GM23338 (cell line): ENCODE data around the gene TIMM44. TPM values are rescaled to one million over a fixed set of nuclear protein-coding genes. Genes with fewer than 3 reads are reported as not detected.

ENCODE experiments used
- ATAC-seq: fragments of 200-7000 bp; cut with Tn5 transposase; 3 replicates; pipeline ENCODE4 v1.9.1; 2020
- DNase-seq: peaks from one replicate; pipeline ENCODE4 v3.0.0-alpha.2; 2015; ENCODE audit warnings: low spot score
- H2AFZ ChIP-seq: fragments of 200-600 bp; sonication (generic); 2 replicates; pipeline ENCODE4 v1.8.0; 2016; ENCODE audit warnings: antibody characterized with exemption, mild to moderate bottlenecking, moderate library complexity
- H3F3A ChIP-seq: fragments of 200-600 bp; sonication (generic); replicated peaks from 2 replicates; pipeline ENCODE4 v1.8.0; 2017; ENCODE audit warnings: antibody characterized with exemption, mixed run types, low read depth
- H3K27ac ChIP-seq: fragments of 200-600 bp; sonication (generic); 2 replicates; pipeline ENCODE4 v1.6.1; 2016; ENCODE audit warnings: low read depth
- H3K27me3 ChIP-seq: fragments of 200-600 bp; sonication (generic); 2 replicates; pipeline ENCODE4 v1.8.0; 2016; ENCODE audit warnings: mild to moderate bottlenecking, mixed run types, moderate library complexity; ENCODE audit not compliant: insufficient read depth
- H3K36me3 ChIP-seq: fragments of 200-600 bp; sonication (generic); 2 replicates; pipeline ENCODE4 v1.8.0; 2016; ENCODE audit warnings: mild to moderate bottlenecking; ENCODE audit not compliant: insufficient read depth
- H3K4me1 ChIP-seq: fragments of 200-600 bp; sonication (generic); 2 replicates; pipeline ENCODE4 v1.8.0; 2016; ENCODE audit warnings: mild to moderate bottlenecking, moderate library complexity; ENCODE audit not compliant: insufficient read depth
- H3K4me2 ChIP-seq: fragments of 200-600 bp; sonication (generic); 2 replicates; pipeline ENCODE4 v1.7.1; 2017; ENCODE audit warnings: mixed run types
- H3K4me3 ChIP-seq: fragments of 200-600 bp; sonication (generic); 2 replicates; pipeline ENCODE4 v1.6.1; 2016; ENCODE audit warnings: mixed run types
- H3K79me2 ChIP-seq: fragments of 200-600 bp; sonication (generic); replicated peaks from 2 replicates; pipeline ENCODE4 v1.8.0; 2017; ENCODE audit warnings: mild to moderate bottlenecking; ENCODE audit not compliant: insufficient read depth
- H3K9me2 ChIP-seq: fragments of 200-600 bp; sonication (generic); 2 replicates; pipeline ENCODE4 v1.8.0; 2017; ENCODE audit not compliant: insufficient read depth
- H4K20me1 ChIP-seq: fragments of 200-600 bp; sonication (generic); replicated peaks from 2 replicates; pipeline ENCODE4 v1.8.0; 2017; ENCODE audit warnings: mild to moderate bottlenecking; ENCODE audit not compliant: insufficient read depth
- H3K27ac Mint-ChIP-seq: 2 replicates; pipeline ENCODE4 v1.8.0; 2020; ENCODE audit warnings: inconsistent platforms, mild to moderate bottlenecking, moderate library complexity, mixed read lengths
- H3K27me3 Mint-ChIP-seq: 3 replicates; pipeline ENCODE4 v1.8.0; 2022; ENCODE audit warnings: low read depth, mild to moderate bottlenecking, moderate library complexity, mixed read lengths, inconsistent platforms; ENCODE audit not compliant: insufficient read depth, poor library complexity
- H3K36me3 Mint-ChIP-seq: 3 replicates; pipeline ENCODE4 v1.8.0; 2021; ENCODE audit warnings: low read depth, mild to moderate bottlenecking, inconsistent platforms, moderate library complexity, mixed read lengths
- H3K4me1 Mint-ChIP-seq: 3 replicates; pipeline ENCODE4 v1.8.0; 2020; ENCODE audit warnings: mild to moderate bottlenecking, inconsistent platforms, mixed read lengths
- H3K4me3 Mint-ChIP-seq: 3 replicates; pipeline ENCODE4 v1.8.0; 2021; ENCODE audit warnings: moderate library complexity, mild to moderate bottlenecking, inconsistent platforms, mixed read lengths
- H3K9me3 Mint-ChIP-seq: 3 replicates; pipeline ENCODE4 v1.8.0; 2020; ENCODE audit warnings: moderate library complexity, mild to moderate bottlenecking, inconsistent platforms, mixed read lengths
- CREB1 ChIP-seq: fragments of 250-450 bp; sonication (Bioruptor Pico); IDR thresholded peaks from 2 replicates; pipeline ENCODE4 v1.5.0; 2020; ENCODE audit warnings: low read depth, mild to moderate bottlenecking, moderate library complexity
- CTCF ChIP-seq, 2 experiments: fragments of 200-600 bp in 1 of 2; sonication (generic) in 1 of 2; conservative IDR thresholded peaks; 2 replicates each; pipeline versions ENCODE4 v1.5.1 to v1.6.1; 2016 to 2017; ENCODE audit warnings: antibody characterized with exemption in 2 of 2, low read depth in 2 of 2, mild to moderate bottlenecking in 2 of 2, moderate library complexity in 1 of 2
- ETS1 ChIP-seq: IDR thresholded peaks from 2 replicates; pipeline ENCODE4 v1.6.1; 2016; ENCODE audit warnings: antibody characterized with exemption
- EZH2 ChIP-seq: fragments of 200-600 bp; sonication (generic); IDR thresholded peaks from one replicate; pipeline ENCODE4 v1.8.0; 2017; ENCODE audit warnings: antibody characterized with exemption, mild to moderate bottlenecking, low read depth; ENCODE audit not compliant: unreplicated experiment
- JUNB ChIP-seq: IDR thresholded peaks from one replicate; pipeline ENCODE4 v1.6.1; 2016; ENCODE audit warnings: antibody characterized with exemption; ENCODE audit not compliant: unreplicated experiment
- NANOG ChIP-seq: IDR thresholded peaks from 2 replicates; pipeline ENCODE4 v1.6.1; 2016; ENCODE audit warnings: antibody characterized with exemption, borderline replicate concordance
- POLR2AphosphoS5 ChIP-seq: IDR thresholded peaks from 2 replicates; pipeline ENCODE4 v1.6.1; 2016; ENCODE audit warnings: antibody characterized with exemption, low read depth
- REST ChIP-seq: IDR thresholded peaks from one replicate; pipeline ENCODE4 v1.6.1; 2018; ENCODE audit warnings: antibody characterized with exemption; ENCODE audit not compliant: unreplicated experiment
- ZNF331 ChIP-seq: fragments of 250-450 bp; sonication (Bioruptor Pico); IDR thresholded peaks from 2 replicates; pipeline ENCODE4 v1.5.0; 2020; ENCODE audit warnings: low read depth, mild to moderate bottlenecking, moderate library complexity
- polyA plus RNA-seq: library from polyadenylated mRNA; unstranded; fragments of >200 nt; fragmentation: Nextera tagmentation; extraction: Ambion mirVana; gene quantifications from 2 replicates; pipeline ENCODE4 v1.2.1, GENCODE V29; 2016
- total RNA-seq: library from RNA; depleted of rRNA; stranded (reverse); fragments of >200 nt; shearing (Covaris generic); gene quantifications from 2 replicates; pipeline ENCODE4 v1.2.3, GENCODE V29; 2014
- TF ChIP-seq, protein P1 (sequence below): fragments of 250-450 bp; sonication (Bioruptor Pico); IDR thresholded peaks from 2 replicates; pipeline ENCODE4 v1.5.0; 2020; ENCODE audit warnings: mild to moderate bottlenecking, moderate library complexity

The TIMM44 gene
- total and polyA plus RNA-seq, 2 experiments from 2014 or later, result 125 to 128 TPM

DNA sequence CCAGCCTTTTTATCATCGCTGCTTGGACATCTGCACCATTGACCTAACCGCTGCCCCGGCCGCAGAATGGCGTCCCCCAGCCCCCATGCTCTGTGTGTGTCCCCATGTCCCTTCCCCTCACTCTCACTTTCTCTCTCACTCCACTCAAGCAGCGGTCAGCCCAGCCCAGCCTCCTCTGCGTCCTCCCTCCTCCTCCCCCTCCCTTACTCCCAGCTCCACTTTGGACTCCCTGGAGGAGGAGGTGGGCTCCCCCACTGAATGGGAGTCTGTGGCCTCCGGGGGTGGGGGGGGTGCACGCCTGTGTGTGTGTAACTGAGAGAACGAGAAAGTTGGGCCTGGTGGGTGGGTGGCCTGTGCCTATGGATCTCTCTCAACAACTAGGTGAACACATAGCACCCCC lies 37.6 kb downstream of the TIMM44 start (continued):
- TF ChIP-seq REST (no peak), JUNB (no peak), ETS1 (no peak), CTCF (conservative IDR thresholded peaks at IDR 0.05; ENCODE audit: low read depth in 2 of 2) (no peak), ZNF331 (no peak), POLR2AphosphoS5 (no peak), NANOG (no peak)

- Histone ChIP-seq H2AFZ (no peak overlapping the region), H3F3A (peaks cover 8% of the 10 kb centered on the region; the same call in 1 of the 2 replicates), H3K9me2 (no peaks in the 10 kb centered on the region), H4K20me1 (no peaks in the 10 kb centered on the region; the same call in 1 of the 2 replicates), H3K36me3 (no peaks in the 10 kb centered on the region; the same call in 1 of the 2 replicates), H3K4me2 (no peak overlapping the region), H3K79me2 (peaks cover 32% of the 10 kb centered on the region), H3K4me1 (peaks cover 11% of the 10 kb centered on the region), H3K4me3 (no peak overlapping the region; the same call in 1 of the 2 replicates), H3K27ac (no peak overlapping the region), H3K27me3 (no peaks in the 10 kb centered on the region)
- DNase-seq (no peak), ATAC-seq (no peak)
- Mint-ChIP-seq H3K4me3 (peak overlapping the region; percentile 77), H3K36me3 (peaks cover 8% of the 10 kb centered on the region; the same call in 1 of the 3 replicates), H3K9me3 (peaks cover 6% of the 10 kb centered on the region; the same call in 1 of the 3 replicates), H3K4me1 (peaks cover 19% of the 10 kb centered on the region), H3K27ac (peak overlapping the region; percentile 18; the same call in 1 of the 2 replicates), H3K27me3 (peaks cover 29% of the 10 kb centered on the region)
- TF ChIP-seq CREB1, result no peak
- no peak for TF ChIP-seq ZNF331
- TF ChIP-seq CTCF (conservative IDR thresholded peaks at IDR 0.05; ENCODE audit: low read depth in 2 of 2), result no peak
- TF ChIP-seq, protein P1, sequence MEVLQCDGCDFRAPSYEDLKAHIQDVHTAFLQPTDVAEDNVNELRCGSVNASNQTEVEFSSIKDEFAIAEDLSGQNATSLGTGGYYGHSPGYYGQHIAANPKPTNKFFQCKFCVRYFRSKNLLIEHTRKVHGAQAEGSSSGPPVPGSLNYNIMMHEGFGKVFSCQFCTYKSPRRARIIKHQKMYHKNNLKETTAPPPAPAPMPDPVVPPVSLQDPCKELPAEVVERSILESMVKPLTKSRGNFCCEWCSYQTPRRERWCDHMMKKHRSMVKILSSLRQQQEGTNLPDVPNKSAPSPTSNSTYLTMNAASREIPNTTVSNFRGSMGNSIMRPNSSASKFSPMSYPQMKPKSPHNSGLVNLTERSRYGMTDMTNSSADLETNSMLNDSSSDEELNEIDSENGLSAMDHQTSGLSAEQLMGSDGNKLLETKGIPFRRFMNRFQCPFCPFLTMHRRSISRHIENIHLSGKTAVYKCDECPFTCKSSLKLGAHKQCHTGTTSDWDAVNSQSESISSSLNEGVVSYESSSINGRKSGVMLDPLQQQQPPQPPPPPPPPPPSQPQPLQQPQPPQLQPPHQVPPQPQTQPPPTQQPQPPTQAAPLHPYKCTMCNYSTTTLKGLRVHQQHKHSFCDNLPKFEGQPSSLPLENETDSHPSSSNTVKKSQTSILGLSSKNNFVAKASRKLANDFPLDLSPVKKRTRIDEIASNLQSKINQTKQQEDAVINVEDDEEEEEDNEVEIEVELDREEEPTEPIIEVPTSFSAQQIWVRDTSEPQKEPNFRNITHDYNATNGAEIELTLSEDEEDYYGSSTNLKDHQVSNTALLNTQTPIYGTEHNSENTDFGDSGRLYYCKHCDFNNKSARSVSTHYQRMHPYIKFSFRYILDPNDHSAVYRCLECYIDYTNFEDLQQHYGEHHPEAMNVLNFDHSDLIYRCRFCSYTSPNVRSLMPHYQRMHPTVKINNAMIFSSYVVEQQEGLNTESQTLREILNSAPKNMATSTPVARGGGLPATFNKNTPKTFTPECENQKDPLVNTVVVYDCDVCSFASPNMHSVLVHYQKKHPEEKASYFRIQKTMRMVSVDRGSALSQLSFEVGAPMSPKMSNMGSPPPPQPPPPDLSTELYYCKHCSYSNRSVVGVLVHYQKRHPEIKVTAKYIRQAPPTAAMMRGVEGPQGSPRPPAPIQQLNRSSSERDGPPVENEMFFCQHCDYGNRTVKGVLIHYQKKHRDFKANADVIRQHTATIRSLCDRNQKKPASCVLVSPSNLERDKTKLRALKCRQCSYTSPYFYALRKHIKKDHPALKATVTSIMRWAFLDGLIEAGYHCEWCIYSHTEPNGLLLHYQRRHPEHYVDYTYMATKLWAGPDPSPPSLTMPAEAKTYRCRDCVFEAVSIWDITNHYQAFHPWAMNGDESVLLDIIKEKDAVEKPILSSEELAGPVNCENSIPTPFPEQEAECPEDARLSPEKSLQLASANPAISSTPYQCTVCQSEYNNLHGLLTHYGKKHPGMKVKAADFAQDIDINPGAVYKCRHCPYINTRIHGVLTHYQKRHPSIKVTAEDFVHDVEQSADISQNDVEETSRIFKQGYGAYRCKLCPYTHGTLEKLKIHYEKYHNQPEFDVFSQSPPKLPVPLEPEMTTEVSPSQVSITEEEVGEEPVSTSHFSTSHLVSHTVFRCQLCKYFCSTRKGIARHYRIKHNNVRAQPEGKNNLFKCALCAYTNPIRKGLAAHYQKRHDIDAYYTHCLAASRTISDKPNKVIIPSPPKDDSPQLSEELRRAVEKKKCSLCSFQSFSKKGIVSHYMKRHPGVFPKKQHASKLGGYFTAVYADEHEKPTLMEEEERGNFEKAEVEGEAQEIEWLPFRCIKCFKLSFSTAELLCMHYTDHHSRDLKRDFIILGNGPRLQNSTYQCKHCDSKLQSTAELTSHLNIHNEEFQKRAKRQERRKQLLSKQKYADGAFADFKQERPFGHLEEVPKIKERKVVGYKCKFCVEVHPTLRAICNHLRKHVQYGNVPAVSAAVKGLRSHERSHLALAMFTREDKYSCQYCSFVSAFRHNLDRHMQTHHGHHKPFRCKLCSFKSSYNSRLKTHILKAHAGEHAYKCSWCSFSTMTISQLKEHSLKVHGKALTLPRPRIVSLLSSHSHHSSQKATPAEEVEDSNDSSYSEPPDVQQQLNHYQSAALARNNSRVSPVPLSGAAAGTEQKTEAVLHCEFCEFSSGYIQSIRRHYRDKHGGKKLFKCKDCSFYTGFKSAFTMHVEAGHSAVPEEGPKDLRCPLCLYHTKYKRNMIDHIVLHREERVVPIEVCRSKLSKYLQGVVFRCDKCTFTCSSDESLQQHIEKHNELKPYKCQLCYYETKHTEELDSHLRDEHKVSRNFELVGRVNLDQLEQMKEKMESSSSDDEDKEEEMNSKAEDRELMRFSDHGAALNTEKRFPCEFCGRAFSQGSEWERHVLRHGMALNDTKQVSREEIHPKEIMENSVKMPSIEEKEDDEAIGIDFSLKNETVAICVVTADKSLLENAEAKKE (CRISPR knock-in tag), result no peak
- no peak for TF ChIP-seq EZH2
Observed at GRCh38 chr19:7905268-7905667, 38.2 kb downstream of the TIMM44 start.
